Muscle of back (tissue), 11 donors: ENCODE results near the gene FANCI. TPM values are rescaled to one million over a fixed set of nuclear protein-coding genes. Genes with fewer than 3 reads are reported as not detected.
A peak's percentile ranks its signal among the peaks of the same experiment; 100 is the strongest.

Experiments used
- DNase-seq, 3 donors: peaks; one replicate each; pipeline versions ENCODE4 v3.0.0 to v3.0.0-alpha.2; 2013
- polyA plus RNA-seq, 10 donors: library from polyadenylated mRNA; unstranded; fragments of 120-200 nt; gene quantifications; one replicate each; pipeline ENCODE4 v1.2.1, GENCODE V29; 2013; ENCODE audit not compliant: insufficient read length in 10 of 10

FANCI gene
- polyA plus RNA-seq, 10 donors = 12.4 to 27.7 (median 16.8) TPM

DNA sequence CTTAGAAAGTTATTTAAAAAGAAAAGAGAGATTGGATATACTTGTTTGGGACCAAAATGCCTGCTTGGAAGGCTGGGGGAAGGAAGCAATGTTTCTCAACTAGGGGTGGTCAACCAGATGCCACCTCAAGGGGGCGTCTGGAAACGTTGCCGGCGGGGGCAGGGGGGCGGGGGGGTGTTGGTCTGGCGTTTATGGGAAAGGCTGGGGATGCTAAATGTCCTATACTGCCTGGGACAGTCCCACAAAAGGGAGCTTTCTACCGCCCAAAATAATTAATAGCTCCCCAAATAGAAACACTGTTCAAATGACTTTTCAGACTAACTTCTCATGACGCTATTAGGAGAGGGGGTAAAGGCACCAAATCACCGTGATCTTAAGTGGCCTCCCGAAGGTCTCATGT, 88.7 kb downstream of the FANCI start:
- no peak for DNase-seq

DNA sequence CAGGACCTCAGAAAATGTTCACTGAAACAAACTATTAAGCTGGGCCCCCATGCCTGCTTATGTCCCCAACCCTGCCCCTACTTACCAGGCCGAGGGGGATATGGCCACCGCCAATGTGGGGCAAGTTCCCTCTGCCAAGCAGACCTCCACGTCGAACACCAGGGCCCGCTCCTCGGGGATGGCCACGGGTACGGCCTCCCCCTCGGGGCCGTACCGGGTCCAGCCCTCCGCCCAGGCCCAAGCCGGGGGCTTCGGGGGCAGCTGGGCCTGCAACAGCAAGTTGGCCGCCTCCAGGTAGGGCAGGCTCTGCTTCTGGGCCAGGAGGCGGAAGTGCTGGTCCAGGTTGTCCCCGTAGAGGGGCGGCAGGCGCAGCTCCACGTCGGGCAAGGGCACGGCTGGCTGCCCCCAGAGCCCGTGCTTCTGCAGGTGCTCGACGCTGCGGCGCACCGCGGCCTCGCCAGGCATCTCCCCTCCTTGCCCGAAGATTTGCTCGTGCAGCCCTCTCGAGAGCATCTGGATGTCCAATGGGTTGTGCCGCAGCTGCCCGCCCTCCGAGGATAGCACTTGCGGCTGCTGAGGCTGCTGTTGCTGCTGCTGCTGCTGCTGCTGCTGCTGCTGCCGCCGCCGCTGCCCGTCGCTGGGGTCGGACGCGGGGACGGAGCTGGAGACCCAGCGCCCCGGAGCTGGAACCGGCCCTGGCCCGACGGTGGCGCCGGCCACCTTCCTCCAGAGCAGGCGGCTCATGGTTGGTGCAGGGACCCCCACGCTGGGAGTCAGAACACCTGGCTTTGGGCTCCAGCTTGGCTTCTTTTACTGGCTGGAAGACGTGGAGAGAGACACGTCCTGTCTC, 89.5 kb downstream of the FANCI start:
- no peak for DNase-seq

DNA sequence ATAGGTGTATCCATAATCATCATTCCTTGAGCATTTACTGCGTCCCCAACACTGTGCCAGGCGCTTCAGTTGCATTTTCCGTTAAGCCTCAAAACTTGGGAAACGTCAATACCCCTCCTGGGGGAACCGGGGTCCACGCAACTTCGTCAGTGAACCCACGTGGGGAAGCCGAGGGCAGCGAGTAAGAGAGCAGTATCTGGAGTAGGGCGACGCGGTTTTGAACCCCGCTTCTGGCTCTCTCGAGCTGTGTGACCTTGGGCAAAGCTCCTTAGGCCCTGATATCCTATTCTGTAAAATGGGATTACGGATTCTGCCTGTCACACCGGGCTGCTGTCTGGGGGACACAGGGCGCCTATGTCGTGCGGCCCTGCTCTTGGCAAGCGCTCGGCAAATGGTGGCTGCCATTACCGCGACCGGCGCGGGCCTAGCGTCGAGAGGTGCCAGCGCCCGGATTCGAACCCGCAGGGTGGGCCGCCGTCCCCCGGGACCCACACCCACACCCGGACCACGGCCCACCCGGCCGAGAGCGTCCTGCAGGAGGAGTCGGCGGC, 90.3 kb downstream of the FANCI start:
- DNase-seq = no peak

DNA sequence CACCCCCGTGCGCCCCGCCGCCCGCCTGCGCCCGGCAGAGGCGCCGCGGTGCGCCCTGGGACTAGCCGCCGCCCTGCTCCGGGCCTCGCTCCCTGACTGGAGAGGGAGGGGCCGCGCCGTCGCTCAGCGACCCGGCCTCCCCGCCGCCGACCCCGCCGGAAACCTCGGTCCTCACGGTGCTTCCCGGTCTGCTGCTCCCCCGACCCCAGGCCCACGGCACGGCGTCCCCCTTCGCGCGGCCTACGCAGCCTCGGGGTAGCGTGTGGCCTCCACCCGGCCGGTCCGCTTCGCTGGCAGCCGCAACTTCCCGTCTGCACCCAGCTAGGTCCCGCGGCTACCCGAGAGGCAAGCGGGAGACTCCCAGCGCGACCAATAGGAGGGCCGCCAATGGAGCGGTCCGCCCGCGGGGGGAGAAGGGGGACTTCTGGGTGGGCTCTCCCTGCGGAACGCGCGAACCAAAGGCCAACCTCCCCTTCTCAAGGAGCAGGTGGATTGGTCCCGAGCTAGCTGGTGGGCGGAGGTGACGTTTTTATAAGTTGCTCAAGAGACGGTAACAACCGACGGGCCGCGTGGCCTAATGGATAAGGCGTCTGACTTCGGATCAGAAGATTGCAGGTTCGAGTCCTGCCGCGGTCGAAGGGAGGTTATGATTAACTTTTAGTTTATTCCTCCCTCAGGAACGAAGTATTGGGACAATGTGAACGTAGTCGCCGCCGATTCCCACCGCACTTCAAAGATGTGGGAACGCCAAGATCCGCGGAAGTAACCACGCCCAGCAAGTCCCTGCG, 90.9 kb downstream of the FANCI start, which contains the start of gene POLG:
POLG (minus strand) TSS at position 315 of the 788 bp plus-strand sequence. CDS start 1,070 bp downstream, outside the sequence.
- DNase-seq = peak; percentile 99

DNA sequence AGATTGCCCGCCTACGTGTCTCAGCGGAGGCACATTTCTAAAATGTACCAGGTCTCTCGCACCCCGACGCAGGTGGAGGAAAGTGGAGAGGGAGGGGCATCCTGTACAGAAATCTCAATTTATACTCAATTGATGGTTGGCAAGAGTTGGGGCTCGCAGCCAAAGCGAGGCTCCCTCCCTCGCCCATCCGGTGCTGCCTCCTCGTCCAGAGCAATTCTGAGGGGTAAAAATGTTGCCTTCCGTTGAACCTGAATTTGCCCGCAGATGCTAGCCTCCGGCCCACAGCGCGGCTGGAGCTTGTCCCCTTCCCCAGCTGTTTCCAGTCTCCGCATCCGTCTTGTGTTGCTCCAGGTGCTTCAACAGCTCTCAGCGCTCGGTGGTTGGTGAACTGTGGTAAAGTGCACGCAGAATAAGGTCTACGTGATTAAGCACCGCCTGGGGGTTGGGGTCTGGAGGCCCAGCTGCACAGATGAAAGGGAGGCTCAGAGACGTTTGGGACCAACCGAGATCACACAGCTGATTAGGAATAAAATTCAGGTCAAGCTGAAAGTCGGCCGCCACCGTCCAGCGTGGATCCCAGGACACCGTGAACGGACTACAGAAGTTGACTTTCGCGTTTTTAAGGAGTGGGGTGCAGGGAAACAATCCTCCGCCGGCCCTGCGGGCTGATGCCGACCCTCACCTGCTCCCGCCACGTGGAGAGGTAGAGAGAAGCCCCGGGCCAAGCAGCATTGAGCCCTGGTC, 91.7 kb downstream of the FANCI start:
- DNase-seq = no peak

DNA sequence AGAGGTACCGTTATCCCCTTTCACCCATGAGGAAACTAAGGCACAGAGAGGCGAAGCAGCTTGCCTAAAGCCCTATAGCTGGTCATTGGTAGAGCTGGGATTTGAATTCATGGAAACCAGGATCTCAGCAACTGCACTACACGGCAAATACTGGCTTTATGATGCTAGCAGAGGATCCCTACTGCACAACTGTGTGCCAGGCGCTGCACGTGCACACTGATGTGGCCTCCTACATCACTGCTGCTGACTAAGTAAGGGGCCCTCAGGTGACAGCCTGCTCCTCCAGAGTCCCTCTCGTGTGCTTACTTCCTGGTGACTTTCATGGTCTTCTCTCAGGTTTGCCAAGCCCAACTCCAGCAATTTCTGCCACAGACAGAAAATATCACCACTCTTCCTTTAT, 94.3 kb downstream of the FANCI start:
- DNase-seq = no peak

DNA sequence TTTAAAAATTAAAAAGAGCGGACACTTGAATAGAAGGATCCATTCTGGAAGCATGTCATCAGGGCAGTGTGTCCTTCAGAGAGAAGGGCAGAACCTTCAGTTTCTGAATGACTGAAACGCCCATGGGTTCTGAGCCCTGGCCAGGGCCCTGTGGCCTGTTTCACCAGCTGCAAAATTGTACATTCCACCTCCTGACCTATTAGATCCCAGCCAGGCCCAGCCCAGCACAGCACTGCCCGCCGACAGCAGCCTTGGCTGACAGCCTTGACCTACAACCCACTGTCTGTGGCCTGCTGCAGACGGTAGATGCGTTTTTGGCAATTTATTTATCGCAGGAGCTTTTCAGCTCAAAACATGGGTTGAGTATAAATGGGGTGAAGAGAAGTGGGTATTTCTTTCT, 96.8 kb downstream of the FANCI start:
- no peak for DNase-seq

DNA sequence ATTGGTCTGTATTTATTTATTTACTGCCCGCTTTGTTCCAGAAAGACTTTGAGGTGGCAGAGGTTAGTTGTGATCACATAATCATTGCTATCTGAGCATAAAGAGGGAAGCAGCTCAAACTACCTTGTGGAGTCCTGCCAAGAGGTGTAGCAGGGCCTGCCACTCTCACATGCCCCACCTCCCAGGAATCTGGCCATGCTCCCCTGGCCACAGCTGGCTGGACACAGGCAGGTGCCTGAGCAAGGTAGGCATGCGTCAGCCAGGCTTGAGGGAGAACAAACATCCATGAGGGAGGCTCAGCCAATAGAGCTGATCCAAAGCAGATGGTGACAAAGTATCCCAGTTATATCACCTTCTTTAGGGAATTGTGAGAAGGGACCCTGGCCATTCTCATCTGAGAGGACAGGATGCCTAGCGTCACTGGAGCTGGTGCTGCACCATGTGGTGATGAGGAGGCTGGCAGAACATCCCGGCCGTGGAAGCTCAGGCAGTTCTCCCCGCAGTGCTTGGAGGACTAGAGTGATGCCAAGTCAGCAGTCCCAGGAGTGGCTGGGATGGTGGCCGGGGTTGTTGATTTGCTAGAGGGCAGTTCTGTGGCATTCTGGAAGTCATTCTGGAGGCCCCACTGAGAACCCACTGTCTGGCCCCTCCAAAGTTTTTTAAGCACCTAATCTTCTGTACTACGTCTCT, 97.7 kb downstream of the FANCI start:
- DNase-seq = no peak

DNA sequence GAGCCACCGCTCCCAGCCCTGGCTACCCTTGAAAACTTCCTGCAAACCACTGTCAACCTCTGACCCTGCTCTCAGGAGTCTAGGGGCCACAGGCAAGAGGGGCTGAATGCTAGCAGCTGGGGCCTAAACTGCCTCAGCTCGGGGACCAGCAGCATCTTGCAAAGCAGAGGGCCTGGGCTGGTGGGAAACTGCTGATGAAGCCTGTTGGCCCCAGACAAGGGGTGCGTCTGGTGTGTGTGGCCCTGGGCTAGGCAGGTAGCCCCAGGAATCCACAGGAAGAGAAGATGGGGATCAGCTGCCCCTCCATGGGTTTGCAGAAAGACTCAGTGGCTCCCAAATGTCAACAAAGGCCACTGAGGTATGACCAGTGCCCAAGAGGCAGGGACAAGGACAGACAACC, 99.1 kb downstream of the FANCI start:
- no peak for DNase-seq

DNA sequence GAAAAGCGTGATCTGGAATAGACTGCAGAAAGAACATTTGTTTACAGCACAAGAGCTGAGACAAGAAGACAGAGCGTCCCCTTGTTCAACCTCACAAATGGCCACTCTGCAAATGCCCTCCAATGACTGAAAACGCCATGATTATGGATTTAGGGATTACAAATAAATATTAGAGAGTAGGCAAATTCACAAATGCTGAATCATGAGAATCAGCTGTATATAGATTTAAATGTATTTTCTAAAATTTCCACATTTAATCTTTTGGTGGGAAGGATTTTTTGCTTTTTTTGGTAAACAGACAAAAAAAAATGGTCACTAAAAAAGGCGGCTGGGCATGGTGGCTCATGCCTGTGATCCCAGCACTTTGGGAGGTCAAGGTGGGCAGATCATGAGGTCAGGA, 101.5 kb downstream of the FANCI start:
- no peak for DNase-seq

DNA sequence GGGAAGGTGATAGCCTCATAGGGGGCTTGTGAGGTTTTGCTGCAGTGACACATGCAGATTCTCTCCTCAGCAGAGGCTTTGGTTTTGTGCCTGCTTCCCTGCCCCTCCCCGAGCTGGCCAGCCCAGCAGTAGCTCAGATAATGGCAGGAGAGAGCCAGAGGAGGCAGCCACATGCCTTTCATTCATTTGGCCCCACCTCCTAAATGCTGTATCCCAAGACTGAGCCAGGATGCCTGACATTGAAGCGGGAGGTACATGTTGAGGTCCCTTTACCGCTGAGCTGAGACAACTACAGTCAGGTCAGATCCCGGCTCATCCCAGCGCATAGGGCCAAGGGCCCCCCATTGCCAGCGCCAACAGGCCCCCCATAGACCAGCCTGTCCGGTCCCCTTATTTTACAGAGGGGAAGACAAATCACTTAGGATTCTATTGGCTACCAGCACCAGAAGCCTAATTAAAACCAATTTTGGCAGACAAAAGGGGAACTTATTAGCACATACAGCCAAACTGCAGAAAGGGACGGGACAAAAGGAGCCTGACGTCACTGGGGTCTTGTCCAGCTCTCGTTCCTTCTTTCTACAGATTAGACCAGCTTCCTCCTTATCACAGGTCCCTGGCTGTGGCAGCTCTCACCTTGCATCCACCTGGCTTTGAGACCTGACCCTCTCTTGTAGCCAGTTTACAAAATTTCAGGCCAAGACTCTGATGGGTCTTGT, 102.9 kb downstream of the FANCI start:
- DNase-seq = no peak

DNA sequence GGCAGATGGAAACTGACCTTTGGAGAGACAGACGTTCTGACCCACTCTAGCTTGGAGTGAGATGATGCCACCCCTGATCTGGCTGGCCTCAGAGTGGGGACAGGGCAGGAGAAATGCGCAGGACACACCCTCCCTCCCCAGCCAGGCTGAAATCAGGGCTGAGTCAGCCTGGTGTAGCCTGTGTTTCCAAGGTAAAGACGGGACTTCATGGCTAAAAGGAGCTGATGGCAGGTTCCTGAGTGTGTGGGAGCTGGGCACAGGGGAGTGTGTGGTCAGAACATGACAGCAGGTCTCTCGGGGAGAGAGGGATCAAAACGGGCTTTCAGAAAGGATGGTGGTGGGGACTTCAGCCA, 105.4 kb downstream of the FANCI start:
- no peak for DNase-seq

DNA sequence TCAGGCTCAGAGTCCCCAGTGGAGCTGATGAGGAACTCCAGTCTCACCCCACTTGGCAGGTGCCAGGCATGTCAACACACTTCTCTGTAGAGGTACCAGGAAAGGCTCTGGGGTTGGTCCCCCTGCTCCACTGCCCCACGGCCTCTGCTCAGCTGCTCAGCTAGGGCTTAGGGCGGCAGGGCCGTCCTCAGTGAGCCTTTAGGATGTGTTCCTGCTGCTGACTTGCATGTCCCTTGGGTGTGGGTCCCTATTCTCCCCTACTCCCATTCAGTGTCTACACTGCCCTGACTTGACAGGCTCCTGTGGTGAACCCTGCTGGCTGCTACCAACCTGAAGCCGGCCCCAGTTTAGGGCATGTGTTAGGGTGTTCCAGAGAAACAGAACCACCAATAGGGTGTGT, 108.7 kb downstream of the FANCI start:
- DNase-seq = no peak

DNA sequence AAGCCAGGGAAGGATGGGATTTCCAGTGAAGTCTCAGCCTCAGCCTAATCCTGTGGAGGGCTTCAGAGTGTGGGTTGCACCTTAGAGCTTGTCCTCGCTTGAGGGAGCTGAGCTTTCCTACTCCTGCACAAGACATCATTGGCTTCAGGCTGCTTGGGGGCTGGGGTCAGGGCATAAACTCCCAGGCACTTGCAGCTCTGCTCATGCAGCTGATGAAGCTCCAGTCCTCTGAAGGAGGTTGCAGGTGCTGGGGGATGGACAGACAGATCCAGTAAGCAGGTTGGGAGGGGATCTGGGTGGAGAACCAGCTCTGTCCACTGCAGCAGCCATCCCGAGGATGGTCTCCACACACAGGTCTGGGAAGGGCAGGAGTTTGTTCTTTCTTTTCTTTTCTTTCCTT, 110.2 kb downstream of the FANCI start:
- no peak for DNase-seq

DNA sequence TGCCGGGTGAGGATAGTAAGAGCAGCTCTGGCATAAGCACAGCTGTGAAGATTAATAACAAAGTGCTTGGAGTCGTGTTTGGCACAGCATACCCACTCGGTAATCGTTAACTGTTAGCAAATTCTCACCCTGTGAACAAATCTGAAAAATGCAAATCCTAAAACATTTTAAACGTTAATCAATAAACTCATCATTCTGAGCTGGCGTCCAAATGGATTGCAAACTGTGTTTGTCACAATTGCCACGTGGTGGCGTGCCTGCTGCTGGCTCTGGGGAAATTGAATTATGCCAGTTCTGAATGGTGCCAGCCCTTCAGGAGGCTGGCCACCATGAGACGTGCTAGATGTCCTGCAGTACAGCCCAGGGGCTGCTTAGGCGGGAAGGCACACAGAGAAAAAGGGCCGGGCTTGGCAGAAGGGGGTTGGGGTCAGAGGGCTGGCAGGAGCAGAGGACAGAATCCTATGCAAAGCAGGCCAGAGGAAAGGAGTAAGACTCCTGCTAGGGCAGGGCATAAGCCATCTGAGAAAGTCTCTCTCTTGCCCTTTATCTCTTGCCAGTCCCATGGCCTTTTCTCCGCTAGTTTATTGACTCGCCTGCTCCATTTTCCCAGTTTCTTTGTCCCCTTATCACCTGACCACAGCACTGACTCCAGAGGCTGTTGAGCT, 113.0 kb downstream of the FANCI start:
- DNase-seq = no peak

DNA sequence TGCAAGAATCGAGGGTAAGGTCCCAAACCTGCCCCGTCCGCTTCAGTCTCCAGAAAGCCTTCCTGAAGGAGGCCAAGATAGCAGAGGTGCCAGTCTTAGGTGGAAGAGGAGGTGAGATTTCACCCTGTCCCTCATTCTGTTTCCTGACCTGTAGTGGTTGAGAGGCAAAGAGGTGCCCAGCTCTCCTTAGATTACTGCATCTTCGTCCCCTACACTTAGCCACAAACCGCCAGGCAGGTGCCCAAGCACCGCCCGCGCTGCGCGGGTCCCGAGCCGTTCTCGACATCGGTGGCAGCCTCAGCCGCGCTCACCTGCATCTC, 114.6 kb downstream of the FANCI start:
- DNase-seq = no peak

DNA sequence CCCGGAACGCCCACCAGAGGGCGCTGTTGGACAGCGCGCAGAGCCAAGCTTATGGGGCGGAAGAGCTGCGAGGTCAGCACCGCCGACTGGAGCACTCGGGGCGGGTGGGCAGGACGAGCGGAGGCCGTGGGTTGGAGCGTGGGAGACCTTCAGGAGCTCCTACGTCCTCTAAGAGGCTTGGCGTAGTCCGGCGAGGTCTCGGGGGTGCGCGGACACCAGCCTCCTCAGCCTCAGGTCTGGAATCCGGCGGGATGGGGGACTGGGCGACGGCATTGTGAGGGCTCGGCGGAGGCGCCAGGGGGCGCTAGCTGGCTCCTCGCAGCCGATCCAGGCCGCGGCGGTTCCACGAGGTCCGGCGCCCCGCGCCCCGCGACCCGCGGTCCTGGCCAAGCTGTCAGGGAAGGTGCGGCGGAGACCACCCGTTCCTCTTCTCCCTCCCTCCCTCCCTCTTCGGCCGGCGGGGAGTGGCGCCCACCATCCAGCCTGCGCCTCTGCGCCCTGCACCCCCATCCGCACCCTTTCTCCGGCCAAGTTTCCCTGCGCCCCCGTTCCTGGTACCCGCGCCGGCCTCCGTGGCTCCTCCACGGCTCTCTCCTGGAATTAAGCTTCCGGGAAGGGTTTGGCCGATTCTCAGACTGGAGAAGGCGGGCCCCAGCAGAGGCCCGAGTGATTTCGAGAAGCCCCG, 115.1 kb downstream of the FANCI start:
- peak; percentile 64 to 95 (median 88) for DNase-seq

DNA sequence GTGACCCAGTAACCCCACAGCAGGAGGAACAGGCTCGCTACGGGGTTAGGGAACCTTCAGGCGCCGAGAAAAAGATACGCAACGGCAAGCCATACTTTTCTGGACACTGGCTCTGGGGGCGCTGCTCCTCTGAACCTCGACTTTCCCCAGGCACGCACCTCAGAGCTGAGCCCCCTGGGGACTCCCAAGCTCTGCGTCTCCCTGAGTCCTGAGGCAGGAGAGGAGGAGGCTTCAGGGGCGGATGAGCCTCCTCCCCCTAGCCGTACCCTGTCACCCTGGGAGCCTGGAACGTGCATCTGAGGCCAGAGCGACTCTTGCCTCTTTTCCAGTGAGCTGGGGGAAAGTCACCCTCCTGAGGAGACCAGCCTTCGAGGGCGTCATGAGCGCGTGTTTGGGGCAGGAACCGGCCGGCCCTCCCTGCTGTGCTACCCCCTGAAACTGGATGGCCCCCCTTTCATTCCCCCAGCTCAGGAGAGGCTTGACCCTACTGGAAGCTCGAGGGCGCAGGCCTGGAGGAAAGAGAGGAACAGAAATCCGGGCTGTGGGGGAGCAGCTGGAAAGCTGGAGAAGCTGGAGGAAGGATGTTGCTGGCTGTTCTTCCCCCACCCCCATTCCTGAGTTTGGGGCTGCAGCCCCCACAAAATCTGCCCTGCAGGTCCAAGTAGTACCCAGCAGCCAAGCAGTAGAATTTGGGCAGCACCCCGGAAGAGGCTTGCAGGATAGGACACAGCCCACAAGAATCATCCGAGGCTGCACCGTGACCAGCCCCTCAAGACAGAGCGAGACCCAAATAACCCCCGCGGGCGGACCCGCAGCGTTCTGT, 115.9 kb downstream of the FANCI start:
- no peak for DNase-seq
